Measurements from ENCODE around the gene PXDN.

DNA sequence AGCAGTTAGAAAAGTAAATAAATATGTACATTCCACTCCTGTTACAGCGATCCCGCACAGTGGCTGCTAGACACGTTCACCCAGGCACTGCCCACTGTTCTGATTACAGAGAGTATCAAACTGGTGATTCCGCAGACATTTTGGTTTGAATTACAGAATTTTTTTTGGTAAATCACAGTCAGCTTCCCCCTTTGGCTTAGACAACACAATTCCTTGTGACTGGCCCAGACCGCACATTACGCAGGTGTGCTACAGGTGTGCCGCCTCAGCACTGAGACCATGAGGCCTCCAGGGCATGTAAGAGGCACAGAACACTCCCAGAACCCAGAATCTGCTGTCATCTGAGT is 112.3 kb downstream of the PXDN start:
- TF ChIP-seq, protein P1, sequence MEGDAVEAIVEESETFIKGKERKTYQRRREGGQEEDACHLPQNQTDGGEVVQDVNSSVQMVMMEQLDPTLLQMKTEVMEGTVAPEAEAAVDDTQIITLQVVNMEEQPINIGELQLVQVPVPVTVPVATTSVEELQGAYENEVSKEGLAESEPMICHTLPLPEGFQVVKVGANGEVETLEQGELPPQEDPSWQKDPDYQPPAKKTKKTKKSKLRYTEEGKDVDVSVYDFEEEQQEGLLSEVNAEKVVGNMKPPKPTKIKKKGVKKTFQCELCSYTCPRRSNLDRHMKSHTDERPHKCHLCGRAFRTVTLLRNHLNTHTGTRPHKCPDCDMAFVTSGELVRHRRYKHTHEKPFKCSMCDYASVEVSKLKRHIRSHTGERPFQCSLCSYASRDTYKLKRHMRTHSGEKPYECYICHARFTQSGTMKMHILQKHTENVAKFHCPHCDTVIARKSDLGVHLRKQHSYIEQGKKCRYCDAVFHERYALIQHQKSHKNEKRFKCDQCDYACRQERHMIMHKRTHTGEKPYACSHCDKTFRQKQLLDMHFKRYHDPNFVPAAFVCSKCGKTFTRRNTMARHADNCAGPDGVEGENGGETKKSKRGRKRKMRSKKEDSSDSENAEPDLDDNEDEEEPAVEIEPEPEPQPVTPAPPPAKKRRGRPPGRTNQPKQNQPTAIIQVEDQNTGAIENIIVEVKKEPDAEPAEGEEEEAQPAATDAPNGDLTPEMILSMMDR (IDR thresholded peaks at IDR 0.05; ENCODE audit: low read length), result no peak
- TF ChIP-seq EZH2 (optimal IDR thresholded peaks at IDR 0.05; ENCODE audit: low read depth, low read length), result no peak

All from MM.1S (cell line).